Stimulated activated CD4-positive, alpha-beta T cell treated with anti-CD3 and anti-CD28 coated beads, Interleukin-12 subunit alpha, Interleukin-12 subunit beta, amount 100 ng/mL, for 24 hours (primary cell): ENCODE data around the gene CXADR.

ENCODE experiments used
- DNase-seq, 2 experiments: peaks; one replicate each; pipeline ENCODE4 v3.0.0-alpha.2; 2020; ENCODE audit warnings: low read depth in 2 of 2

Gene CXADR

GRCh38 chr21:17597680-17598079 is 84.8 kb downstream of the CXADR start:
- no peak for DNase-seq

- no peak for DNase-seq
Observed at GRCh38 chr21:17598437-17598836, 85.6 kb downstream of the CXADR start.

GRCh38 chr21:17602874-17603273 is 90.0 kb downstream of the CXADR start:
- no peak for DNase-seq

GRCh38 chr21:17607684-17608083 is 94.8 kb downstream of the CXADR start:
- DNase-seq = no peak

GRCh38 chr21:17609681-17610080 is 96.8 kb downstream of the CXADR start:
- no peak for DNase-seq

- no peak for DNase-seq
Observed at GRCh38 chr21:17610911-17611310, 98.1 kb downstream of the CXADR start.

GRCh38 chr21:17611414-17612022 is 98.7 kb downstream of the CXADR start:
- peak; percentile 60 to 73 for DNase-seq

GRCh38 chr21:17612023-17612564 is 99.3 kb downstream of the CXADR start:
- peak; percentile 1 to 11 for DNase-seq

GRCh38 chr21:17612565-17613241 is 99.9 kb downstream of the CXADR start, which contains the start of gene BTG3:
BTG3 (minus strand) TSS chr21:17612901; CDS start chr21:17609144, 3,757 bp downstream.
- peak; percentile 61 to 74 for DNase-seq

- no peak for DNase-seq
Observed at GRCh38 chr21:17613242-17613676, 100.4 kb downstream of the CXADR start.

GRCh38 chr21:17616831-17617230 is 104.0 kb downstream of the CXADR start:
- DNase-seq = no peak

GRCh38 chr21:17622018-17622417 is 109.2 kb downstream of the CXADR start:
- DNase-seq = no peak

GRCh38 chr21:17631195-17631594 is 118.4 kb downstream of the CXADR start:
- DNase-seq = no peak

- no peak for DNase-seq
Observed at GRCh38 chr21:17636711-17637110, 123.9 kb downstream of the CXADR start.

GRCh38 chr21:17640821-17641220 is 128.0 kb downstream of the CXADR start:
- no peak for DNase-seq
